GM23338 (cell line): ENCODE measurements around the gene PDIA6. TPM values are rescaled to one million over a fixed set of nuclear protein-coding genes. Genes with fewer than 3 reads are reported as not detected.

ENCODE experiments used
- ATAC-seq: fragments of 200-7000 bp; cut with Tn5 transposase; 3 replicates; pipeline ENCODE4 v1.9.1; 2020
- DNase-seq: peaks from one replicate; pipeline ENCODE4 v3.0.0-alpha.2; 2015; ENCODE audit warnings: low spot score
- H2AFZ ChIP-seq: fragments of 200-600 bp; sonication (generic); 2 replicates; pipeline ENCODE4 v1.8.0; 2016; ENCODE audit warnings: antibody characterized with exemption, mild to moderate bottlenecking, moderate library complexity
- H3F3A ChIP-seq: fragments of 200-600 bp; sonication (generic); replicated peaks from 2 replicates; pipeline ENCODE4 v1.8.0; 2017; ENCODE audit warnings: antibody characterized with exemption, mixed run types, low read depth
- H3K27ac ChIP-seq: fragments of 200-600 bp; sonication (generic); 2 replicates; pipeline ENCODE4 v1.6.1; 2016; ENCODE audit warnings: low read depth
- H3K27me3 ChIP-seq: fragments of 200-600 bp; sonication (generic); 2 replicates; pipeline ENCODE4 v1.8.0; 2016; ENCODE audit warnings: mild to moderate bottlenecking, mixed run types, moderate library complexity; ENCODE audit not compliant: insufficient read depth
- H3K36me3 ChIP-seq: fragments of 200-600 bp; sonication (generic); 2 replicates; pipeline ENCODE4 v1.8.0; 2016; ENCODE audit warnings: mild to moderate bottlenecking; ENCODE audit not compliant: insufficient read depth
- H3K4me1 ChIP-seq: fragments of 200-600 bp; sonication (generic); 2 replicates; pipeline ENCODE4 v1.8.0; 2016; ENCODE audit warnings: mild to moderate bottlenecking, moderate library complexity; ENCODE audit not compliant: insufficient read depth
- H3K4me2 ChIP-seq: fragments of 200-600 bp; sonication (generic); 2 replicates; pipeline ENCODE4 v1.7.1; 2017; ENCODE audit warnings: mixed run types
- H3K4me3 ChIP-seq: fragments of 200-600 bp; sonication (generic); 2 replicates; pipeline ENCODE4 v1.6.1; 2016; ENCODE audit warnings: mixed run types
- H3K79me2 ChIP-seq: fragments of 200-600 bp; sonication (generic); replicated peaks from 2 replicates; pipeline ENCODE4 v1.8.0; 2017; ENCODE audit warnings: mild to moderate bottlenecking; ENCODE audit not compliant: insufficient read depth
- H3K9me2 ChIP-seq: fragments of 200-600 bp; sonication (generic); 2 replicates; pipeline ENCODE4 v1.8.0; 2017; ENCODE audit not compliant: insufficient read depth
- H4K20me1 ChIP-seq: fragments of 200-600 bp; sonication (generic); replicated peaks from 2 replicates; pipeline ENCODE4 v1.8.0; 2017; ENCODE audit warnings: mild to moderate bottlenecking; ENCODE audit not compliant: insufficient read depth
- H3K27ac Mint-ChIP-seq: 2 replicates; pipeline ENCODE4 v1.8.0; 2020; ENCODE audit warnings: inconsistent platforms, mild to moderate bottlenecking, moderate library complexity, mixed read lengths
- H3K27me3 Mint-ChIP-seq: 3 replicates; pipeline ENCODE4 v1.8.0; 2022; ENCODE audit warnings: low read depth, mild to moderate bottlenecking, moderate library complexity, mixed read lengths, inconsistent platforms; ENCODE audit not compliant: insufficient read depth, poor library complexity
- H3K36me3 Mint-ChIP-seq: 3 replicates; pipeline ENCODE4 v1.8.0; 2021; ENCODE audit warnings: low read depth, mild to moderate bottlenecking, inconsistent platforms, moderate library complexity, mixed read lengths
- H3K4me1 Mint-ChIP-seq: 3 replicates; pipeline ENCODE4 v1.8.0; 2020; ENCODE audit warnings: mild to moderate bottlenecking, inconsistent platforms, mixed read lengths
- H3K4me3 Mint-ChIP-seq: 3 replicates; pipeline ENCODE4 v1.8.0; 2021; ENCODE audit warnings: moderate library complexity, mild to moderate bottlenecking, inconsistent platforms, mixed read lengths
- H3K9me3 Mint-ChIP-seq: 3 replicates; pipeline ENCODE4 v1.8.0; 2020; ENCODE audit warnings: moderate library complexity, mild to moderate bottlenecking, inconsistent platforms, mixed read lengths
- CREB1 ChIP-seq: fragments of 250-450 bp; sonication (Bioruptor Pico); IDR thresholded peaks from 2 replicates; pipeline ENCODE4 v1.5.0; 2020; ENCODE audit warnings: low read depth, mild to moderate bottlenecking, moderate library complexity
- CTCF ChIP-seq, 2 experiments: fragments of 200-600 bp in 1 of 2; sonication (generic) in 1 of 2; conservative IDR thresholded peaks; 2 replicates each; pipeline versions ENCODE4 v1.5.1 to v1.6.1; 2016 to 2017; ENCODE audit warnings: antibody characterized with exemption in 2 of 2, low read depth in 2 of 2, mild to moderate bottlenecking in 2 of 2, moderate library complexity in 1 of 2
- EZH2 ChIP-seq: fragments of 200-600 bp; sonication (generic); IDR thresholded peaks from one replicate; pipeline ENCODE4 v1.8.0; 2017; ENCODE audit warnings: antibody characterized with exemption, mild to moderate bottlenecking, low read depth; ENCODE audit not compliant: unreplicated experiment
- EZH2phosphoT487 ChIP-seq: fragments of 200-600 bp; sonication (generic); IDR thresholded peaks from one replicate; pipeline ENCODE4 v1.8.1; 2018; ENCODE audit warnings: antibody characterized with exemption; ENCODE audit not compliant: unreplicated experiment
- JUNB ChIP-seq: IDR thresholded peaks from one replicate; pipeline ENCODE4 v1.6.1; 2016; ENCODE audit warnings: antibody characterized with exemption; ENCODE audit not compliant: unreplicated experiment
- NANOG ChIP-seq: IDR thresholded peaks from 2 replicates; pipeline ENCODE4 v1.6.1; 2016; ENCODE audit warnings: antibody characterized with exemption, borderline replicate concordance
- POLR2AphosphoS5 ChIP-seq: IDR thresholded peaks from 2 replicates; pipeline ENCODE4 v1.6.1; 2016; ENCODE audit warnings: antibody characterized with exemption, low read depth
- REST ChIP-seq: IDR thresholded peaks from one replicate; pipeline ENCODE4 v1.6.1; 2018; ENCODE audit warnings: antibody characterized with exemption; ENCODE audit not compliant: unreplicated experiment
- STAT1 ChIP-seq: IDR thresholded peaks from one replicate; pipeline ENCODE4 v1.6.1; 2016; ENCODE audit warnings: antibody characterized with exemption; ENCODE audit not compliant: unreplicated experiment
- ZNF114 ChIP-seq: fragments of 250-450 bp; sonication (Bioruptor Pico); IDR thresholded peaks from 2 replicates; pipeline ENCODE4 v1.5.0; 2020; ENCODE audit warnings: mild to moderate bottlenecking, moderate library complexity
- ZNF331 ChIP-seq: fragments of 250-450 bp; sonication (Bioruptor Pico); IDR thresholded peaks from 2 replicates; pipeline ENCODE4 v1.5.0; 2020; ENCODE audit warnings: low read depth, mild to moderate bottlenecking, moderate library complexity
- ZNF462 ChIP-seq: fragments of 250-450 bp; sonication (Bioruptor Pico); IDR thresholded peaks from 2 replicates; pipeline ENCODE4 v1.5.0; 2020; ENCODE audit warnings: mild to moderate bottlenecking, moderate library complexity
- polyA plus RNA-seq: library from polyadenylated mRNA; unstranded; fragments of >200 nt; fragmentation: Nextera tagmentation; extraction: Ambion mirVana; gene quantifications from 2 replicates; pipeline ENCODE4 v1.2.1, GENCODE V29; 2016
- total RNA-seq: library from RNA; depleted of rRNA; stranded (reverse); fragments of >200 nt; shearing (Covaris generic); gene quantifications from 2 replicates; pipeline ENCODE4 v1.2.3, GENCODE V29; 2014
- TF ChIP-seq, protein P1 (sequence below): IDR thresholded peaks from 2 replicates; pipeline ENCODE4 v1.6.1; 2016; ENCODE audit warnings: antibody characterized with exemption

Gene PDIA6
- total and polyA plus RNA-seq, 2 experiments from 2014 or later: 331 to 382 TPM

GRCh38 chr2:10826625-10827024 is 14.0 kb upstream of the PDIA6 start:
- Histone ChIP-seq H2AFZ (no peak overlapping the region), H3K9me2 (no peaks in the 10 kb centered on the region), H3K36me3 (no peaks in the 10 kb centered on the region), H4K20me1 (no peaks in the 10 kb centered on the region), H3K79me2 (no peaks in the 10 kb centered on the region), H3K4me2 (no peak overlapping the region), H3K4me3 (no peak overlapping the region), H3K27ac (no peak overlapping the region), H3K4me1 (peaks cover 4% of the 10 kb centered on the region; the same call in 1 of the 2 replicates), H3F3A (no peaks in the 10 kb centered on the region), H3K27me3 (no peaks in the 10 kb centered on the region)
- peaks cover 6% of the 10 kb centered on the region for H3K27me3 Mint-ChIP-seq
- H3K4me1 Mint-ChIP-seq: peaks cover 7% of the 10 kb centered on the region
- ATAC-seq (no peak), DNase-seq (no peak)
- H3K9me3 Mint-ChIP-seq: no peaks in the 10 kb centered on the region
- no peak overlapping the region for H3K4me3 Mint-ChIP-seq
- H3K36me3 Mint-ChIP-seq: no peaks in the 10 kb centered on the region
- TF ChIP-seq ZNF462: no peak
- no peak for TF ChIP-seq REST
- no peak for TF ChIP-seq NANOG
- TF ChIP-seq ZNF114: no peak
- no peak for TF ChIP-seq CREB1 (CRISPR knock-in tag)
- no peak for TF ChIP-seq JUNB
- no peak for TF ChIP-seq STAT1
- TF ChIP-seq, protein P1, sequence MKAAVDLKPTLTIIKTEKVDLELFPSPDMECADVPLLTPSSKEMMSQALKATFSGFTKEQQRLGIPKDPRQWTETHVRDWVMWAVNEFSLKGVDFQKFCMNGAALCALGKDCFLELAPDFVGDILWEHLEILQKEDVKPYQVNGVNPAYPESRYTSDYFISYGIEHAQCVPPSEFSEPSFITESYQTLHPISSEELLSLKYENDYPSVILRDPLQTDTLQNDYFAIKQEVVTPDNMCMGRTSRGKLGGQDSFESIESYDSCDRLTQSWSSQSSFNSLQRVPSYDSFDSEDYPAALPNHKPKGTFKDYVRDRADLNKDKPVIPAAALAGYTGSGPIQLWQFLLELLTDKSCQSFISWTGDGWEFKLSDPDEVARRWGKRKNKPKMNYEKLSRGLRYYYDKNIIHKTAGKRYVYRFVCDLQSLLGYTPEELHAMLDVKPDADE: no peak
- TF ChIP-seq EZH2: no peak
- no peak for TF ChIP-seq POLR2AphosphoS5
- TF ChIP-seq ZNF331 (CRISPR knock-in tag): no peak
- TF ChIP-seq EZH2phosphoT487: no peak
- no peak for TF ChIP-seq CTCF (conservative IDR thresholded peaks at IDR 0.05; ENCODE audit: low read depth in 2 of 2)
- H3K27ac Mint-ChIP-seq: no peak overlapping the region
